HCT116 (cell line): Measurements from ENCODE around the gene PTPRO. TPM values are rescaled to one million over a fixed set of nuclear protein-coding genes. Genes with fewer than 3 reads are reported as not detected.
A peak's percentile ranks its signal among the peaks of the same experiment; 100 is the strongest.

Source experiments
- ATAC-seq: fragments of 200-7000 bp; cut with Tn5 transposase; 2 replicates; pipeline ENCODE4 v1.9.1; 2020; ENCODE audit warnings: mild to moderate bottlenecking, moderate library complexity
- BruUV-seq: library from RNA; stranded (reverse); fragments of 400-500 nt; replicated peaks from 2 replicates; lab custom pipeline; 2021; lab: Mats Ljungman, UMichigan
- CTCF ChIA-PET: fragments of 300-600 bp; sonication (Branson Sonifier 250); formaldehyde crosslinking; loops from one replicate; lab custom pipeline; 2021; ENCODE audit warnings: antibody characterized with exemption; lab: Charles Lee
- POLR2A ChIA-PET: fragments of 300-600, 350-600 bp; sonication (Branson Sonifier 250); formaldehyde crosslinking; loops from one replicate; lab custom pipeline; 2021; ENCODE audit warnings: antibody characterized with exemption; lab: Charles Lee
- RAD21 ChIA-PET, 2 experiments: fragments of 300-600 bp; sonication (Branson Sonifier 250); formaldehyde crosslinking; loops; one replicate each; lab custom pipeline; 2023; ENCODE audit warnings: low total read pairs in 2 of 2; ENCODE audit not compliant: uncharacterized antibody in 2 of 2, unreplicated experiment in 2 of 2, low non-redundant PET in 1 of 2; lab: Charles Lee
- DNase-seq: peaks from one replicate; pipeline ENCODE4 v3.0.0-alpha.2; 2010; ENCODE audit warnings: low read depth, low spot score
- H2AFZ ChIP-seq: fragments of 200-600 bp; shearing (Covaris generic), sonication (generic); 2 replicates; pipeline ENCODE4 v1.6.1; 2017; ENCODE audit warnings: low read depth, mixed run types, mixed read lengths, antibody characterized with exemption, low read length; ENCODE audit not compliant: poor library complexity, severe bottlenecking
- H3K27ac ChIP-seq: 2 replicates; pipeline ENCODE4 v1.5.1; 2012; ENCODE audit warnings: low read depth, low read length
- H3K27me3 ChIP-seq: fragments of 200-600 bp; sonication (generic); 2 replicates; pipeline ENCODE4 v1.6.1; 2016; ENCODE audit warnings: mixed run types, low read length, mixed read lengths; ENCODE audit not compliant: insufficient read depth
- H3K36me3 ChIP-seq, 2 experiments: fragments of 200-500 bp in 1 of 2; fragments of 200-600 bp in 1 of 2; sonication (Bioruptor generic) in 1 of 2; sonication (generic) in 1 of 2; 2 replicates each; pipeline versions ENCODE4 v1.5.1 to v1.6.1; 2014 to 2016; ENCODE audit warnings: low read length in 2 of 2, inconsistent platforms in 1 of 2, mixed read lengths in 1 of 2, mixed run types in 1 of 2; ENCODE audit not compliant: insufficient read depth in 2 of 2, control insufficient read depth in 1 of 2
- H3K4me1 ChIP-seq, 2 experiments: fragments of 200-600 bp in 1 of 2; sonication (generic) in 1 of 2; 2 replicates each; pipeline versions ENCODE4 v1.5.1 to v1.6.1; 2012 to 2017; ENCODE audit warnings: low read length in 2 of 2, inconsistent platforms in 1 of 2, mild to moderate bottlenecking in 1 of 2, mixed read lengths in 1 of 2, mixed run types in 1 of 2, moderate library complexity in 1 of 2; ENCODE audit not compliant: insufficient read depth in 2 of 2, control insufficient read depth in 1 of 2
- H3K4me2 ChIP-seq: fragments of 200-600 bp; sonication (generic); 2 replicates; pipeline ENCODE4 v1.6.1; 2017; ENCODE audit warnings: mixed run types, low read length, mixed read lengths
- H3K4me3 ChIP-seq, 2 experiments: fragments of 200-600 bp in 1 of 2; sonication (generic) in 1 of 2; replicated peaks in 1 of 2; 2 replicates each; pipeline ENCODE4 v1.5.1; 2011 to 2016; ENCODE audit warnings: low read length in 2 of 2, control low read depth in 1 of 2, low read depth in 1 of 2, mild to moderate bottlenecking in 1 of 2, mixed read lengths in 1 of 2, mixed run types in 1 of 2
- H3K79me2 ChIP-seq: fragments of 200-600 bp; sonication (generic); 2 replicates; pipeline ENCODE4 v1.6.1; 2017; ENCODE audit warnings: mild to moderate bottlenecking, mixed run types, low read length, moderate library complexity, mixed read lengths; ENCODE audit not compliant: insufficient read depth
- H3K9ac ChIP-seq: fragments of 200-600 bp; sonication (generic); 2 replicates; pipeline ENCODE4 v1.6.1; 2016; ENCODE audit warnings: low read length, mixed read lengths
- H3K9me2 ChIP-seq: fragments of 200-600 bp; sonication (generic), shearing (Covaris generic); 2 replicates; pipeline ENCODE4 v1.6.1; 2017; ENCODE audit warnings: mixed run types, mild to moderate bottlenecking, moderate library complexity; ENCODE audit not compliant: insufficient read depth
- H3K9me3 ChIP-seq, 2 experiments: fragments of 200-500 bp in 1 of 2; fragments of 200-600 bp in 1 of 2; sonication (Bioruptor generic) in 1 of 2; sonication (generic) in 1 of 2; 2 replicates each; pipeline ENCODE4 v1.6.1; 2014 to 2017; ENCODE audit warnings: low read length in 2 of 2, mixed read lengths in 2 of 2, inconsistent platforms in 1 of 2, low read depth in 1 of 2, mild to moderate bottlenecking in 1 of 2, mixed run types in 1 of 2, moderate library complexity in 1 of 2; ENCODE audit not compliant: control insufficient read depth in 1 of 2, insufficient read depth in 1 of 2
- H4K20me1 ChIP-seq: fragments of 200-600 bp; sonication (generic), shearing (Covaris generic); 2 replicates; pipeline ENCODE4 v1.6.1; 2017; ENCODE audit warnings: mixed run types, mild to moderate bottlenecking, moderate library complexity; ENCODE audit not compliant: insufficient read depth
- EGR1 ChIP-seq: IDR thresholded peaks from 2 replicates; pipeline ENCODE4 v1.6.1; 2012; ENCODE audit warnings: low read depth
- ELF1 ChIP-seq: IDR thresholded peaks from 2 replicates; pipeline ENCODE4 v1.6.1; 2012; ENCODE audit warnings: low read depth, borderline replicate concordance
- EZH2 ChIP-seq: fragments of 200-600 bp; sonication (generic); IDR thresholded peaks from 2 replicates; pipeline ENCODE4 v1.6.1; 2017; ENCODE audit warnings: antibody characterized with exemption, mixed run types
- FOSL1 ChIP-seq: IDR thresholded peaks from 2 replicates; pipeline ENCODE4 v1.6.1; 2012; ENCODE audit warnings: low read depth
- JUND ChIP-seq: IDR thresholded peaks from 2 replicates; pipeline ENCODE4 v1.6.1; 2012
- RAD21 ChIP-seq: IDR thresholded peaks from 2 replicates; pipeline ENCODE4 v1.6.1; 2012; ENCODE audit warnings: low read depth, mild to moderate bottlenecking
- SIN3A ChIP-seq: IDR thresholded peaks from 2 replicates; pipeline ENCODE4 v1.6.1; 2012; ENCODE audit warnings: low read depth
- SP1 ChIP-seq: IDR thresholded peaks from 2 replicates; pipeline ENCODE4 v1.6.1; 2012; ENCODE audit warnings: low read depth
- ZFX ChIP-seq: fragments of 450-650 bp; IDR thresholded peaks from 2 replicates; pipeline ENCODE4 v1.6.1; 2017
- intact Hi-C: fragments of 100-400 bp; cut with micrococcal nuclease; formaldehyde crosslinking; loops from 2 replicates; pipeline ENCODE4 v1.10.0; 2022
- total RNA-seq: library from RNA; stranded (reverse); gene quantifications from one replicate; pipeline ENCODE4 v1.2.1, GENCODE V29; 2021; ENCODE audit not compliant: unreplicated experiment
- TF ChIP-seq, protein P1 (sequence below): IDR thresholded peaks from 2 replicates; pipeline ENCODE4 v1.6.1; 2012; ENCODE audit warnings: low read depth
- TF ChIP-seq, protein P2 (sequence below), 3 experiments: fragments of 200-600 bp in 1 of 3; sonication (generic) in 1 of 3; IDR thresholded peaks in 2 of 3; conservative IDR thresholded peaks in 1 of 3; 2 replicates each; pipeline ENCODE4 v1.5.1; 2012 to 2017; ENCODE audit warnings: low read depth in 2 of 3, low read length in 2 of 3, antibody characterized with exemption in 1 of 3, borderline replicate concordance in 1 of 3, control low read depth in 1 of 3, mild to moderate bottlenecking in 1 of 3, mixed read lengths in 1 of 3, mixed run types in 1 of 3, moderate library complexity in 1 of 3; ENCODE audit not compliant: insufficient read depth in 1 of 3
- TF ChIP-seq, protein P3 (sequence below): IDR thresholded peaks from 2 replicates; pipeline ENCODE4 v1.6.1; 2012
- TF ChIP-seq, protein P4 (sequence below): IDR thresholded peaks from 2 replicates; pipeline ENCODE4 v1.6.1; 2012

Gene PTPRO
- total RNA-seq, 1 experiment from 2014 or later: not detected

DNA sequence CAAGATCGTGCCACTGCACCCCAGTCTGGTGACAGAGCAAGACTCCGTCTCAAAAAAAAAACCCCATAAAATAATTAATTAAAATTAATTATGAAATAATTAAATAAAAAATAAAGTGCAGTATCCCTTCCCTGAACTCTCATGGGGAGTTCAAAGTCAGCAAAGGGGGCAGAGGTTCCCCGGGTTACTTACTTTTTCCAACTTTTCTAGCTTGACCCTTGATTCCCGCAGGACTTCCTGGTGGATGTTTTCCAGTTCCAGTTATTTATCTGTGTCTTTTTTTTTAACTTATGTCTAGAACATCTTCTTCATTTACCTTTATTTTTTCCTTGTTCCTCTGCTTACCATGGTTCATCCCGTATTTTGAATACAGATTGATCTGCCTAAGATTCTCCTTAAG lies 269.5 kb downstream of the PTPRO start:
- POLR2A ChIA-PET: interaction anchor here (0.7 to 1.0 kb wide), 2 partner anchors 43 to 97 kb away, joined by 3 to 5 read pairs; no protein-coding TSS in a partner anchor
- Histone ChIP-seq H3K27ac (no peak overlapping the region), H3K4me1 (peaks cover 3 to 10% of the 10 kb centered on the region in 2 experiments; a peak in 3 of 4 replicates), H3K4me2 (no peak overlapping the region), H2AFZ (peak overlapping the region; percentile 24), H3K9me3 (no peaks in the 10 kb centered on the region), H3K9ac (no peak overlapping the region), H4K20me1 (no peaks in the 10 kb centered on the region), H3K9me2 (no peaks in the 10 kb centered on the region), H3K79me2 (no peaks in the 10 kb centered on the region), H3K27me3 (no peaks in the 10 kb centered on the region), H3K4me3 (no peak overlapping the region), H3K36me3 (no peaks in the 10 kb centered on the region)
- DNase-seq (no peak), ATAC-seq (no peak)
- intact Hi-C loops: loop anchor here (5.0 kb wide), 1 partner anchor 95 kb away; no protein-coding TSS in a partner anchor
- no TSS peak for BruUV-seq
- CTCF ChIA-PET: interaction anchor here (1.4 to 3.3 kb wide), 3 partner anchors 59 to 266 kb away, joined by 6 to 30 read pairs (median 8); no protein-coding TSS in a partner anchor
- TF ChIP-seq, protein P1, sequence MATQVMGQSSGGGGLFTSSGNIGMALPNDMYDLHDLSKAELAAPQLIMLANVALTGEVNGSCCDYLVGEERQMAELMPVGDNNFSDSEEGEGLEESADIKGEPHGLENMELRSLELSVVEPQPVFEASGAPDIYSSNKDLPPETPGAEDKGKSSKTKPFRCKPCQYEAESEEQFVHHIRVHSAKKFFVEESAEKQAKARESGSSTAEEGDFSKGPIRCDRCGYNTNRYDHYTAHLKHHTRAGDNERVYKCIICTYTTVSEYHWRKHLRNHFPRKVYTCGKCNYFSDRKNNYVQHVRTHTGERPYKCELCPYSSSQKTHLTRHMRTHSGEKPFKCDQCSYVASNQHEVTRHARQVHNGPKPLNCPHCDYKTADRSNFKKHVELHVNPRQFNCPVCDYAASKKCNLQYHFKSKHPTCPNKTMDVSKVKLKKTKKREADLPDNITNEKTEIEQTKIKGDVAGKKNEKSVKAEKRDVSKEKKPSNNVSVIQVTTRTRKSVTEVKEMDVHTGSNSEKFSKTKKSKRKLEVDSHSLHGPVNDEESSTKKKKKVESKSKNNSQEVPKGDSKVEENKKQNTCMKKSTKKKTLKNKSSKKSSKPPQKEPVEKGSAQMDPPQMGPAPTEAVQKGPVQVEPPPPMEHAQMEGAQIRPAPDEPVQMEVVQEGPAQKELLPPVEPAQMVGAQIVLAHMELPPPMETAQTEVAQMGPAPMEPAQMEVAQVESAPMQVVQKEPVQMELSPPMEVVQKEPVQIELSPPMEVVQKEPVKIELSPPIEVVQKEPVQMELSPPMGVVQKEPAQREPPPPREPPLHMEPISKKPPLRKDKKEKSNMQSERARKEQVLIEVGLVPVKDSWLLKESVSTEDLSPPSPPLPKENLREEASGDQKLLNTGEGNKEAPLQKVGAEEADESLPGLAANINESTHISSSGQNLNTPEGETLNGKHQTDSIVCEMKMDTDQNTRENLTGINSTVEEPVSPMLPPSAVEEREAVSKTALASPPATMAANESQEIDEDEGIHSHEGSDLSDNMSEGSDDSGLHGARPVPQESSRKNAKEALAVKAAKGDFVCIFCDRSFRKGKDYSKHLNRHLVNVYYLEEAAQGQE: no peak
- TF ChIP-seq ZFX (no peak), SIN3A (no peak), JUND (no peak), RAD21 (no peak), FOSL1 (no peak), ELF1 (no peak), SP1 (no peak), EGR1 (no peak), EZH2 (no peak)
- TF ChIP-seq, protein P2, sequence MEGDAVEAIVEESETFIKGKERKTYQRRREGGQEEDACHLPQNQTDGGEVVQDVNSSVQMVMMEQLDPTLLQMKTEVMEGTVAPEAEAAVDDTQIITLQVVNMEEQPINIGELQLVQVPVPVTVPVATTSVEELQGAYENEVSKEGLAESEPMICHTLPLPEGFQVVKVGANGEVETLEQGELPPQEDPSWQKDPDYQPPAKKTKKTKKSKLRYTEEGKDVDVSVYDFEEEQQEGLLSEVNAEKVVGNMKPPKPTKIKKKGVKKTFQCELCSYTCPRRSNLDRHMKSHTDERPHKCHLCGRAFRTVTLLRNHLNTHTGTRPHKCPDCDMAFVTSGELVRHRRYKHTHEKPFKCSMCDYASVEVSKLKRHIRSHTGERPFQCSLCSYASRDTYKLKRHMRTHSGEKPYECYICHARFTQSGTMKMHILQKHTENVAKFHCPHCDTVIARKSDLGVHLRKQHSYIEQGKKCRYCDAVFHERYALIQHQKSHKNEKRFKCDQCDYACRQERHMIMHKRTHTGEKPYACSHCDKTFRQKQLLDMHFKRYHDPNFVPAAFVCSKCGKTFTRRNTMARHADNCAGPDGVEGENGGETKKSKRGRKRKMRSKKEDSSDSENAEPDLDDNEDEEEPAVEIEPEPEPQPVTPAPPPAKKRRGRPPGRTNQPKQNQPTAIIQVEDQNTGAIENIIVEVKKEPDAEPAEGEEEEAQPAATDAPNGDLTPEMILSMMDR (IDR thresholded peaks at IDR 0.05 in 2 of 3, conservative IDR thresholded peaks at IDR 0.05 in 1 of 3; ENCODE audit: borderline replicate concordance in 1 of 3, insufficient read depth in 1 of 3, low read depth in 2 of 3, low read length in 2 of 3): no peak
- TF ChIP-seq, protein P3, sequence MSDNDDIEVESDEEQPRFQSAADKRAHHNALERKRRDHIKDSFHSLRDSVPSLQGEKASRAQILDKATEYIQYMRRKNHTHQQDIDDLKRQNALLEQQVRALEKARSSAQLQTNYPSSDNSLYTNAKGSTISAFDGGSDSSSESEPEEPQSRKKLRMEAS: no peak
- TF ChIP-seq, protein P4, sequence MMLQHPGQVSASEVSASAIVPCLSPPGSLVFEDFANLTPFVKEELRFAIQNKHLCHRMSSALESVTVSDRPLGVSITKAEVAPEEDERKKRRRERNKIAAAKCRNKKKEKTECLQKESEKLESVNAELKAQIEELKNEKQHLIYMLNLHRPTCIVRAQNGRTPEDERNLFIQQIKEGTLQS: no peak
- RAD21 ChIA-PET: interaction anchor here (0.6 to 0.7 kb wide), 2 partner anchors 264 to 265 kb away, joined by 3 read pairs; no protein-coding TSS in a partner anchor
